Femur (tissue), 1 donor: ENCODE data around the gene CNBP.
"Not testable (repeated sequence)": the region's sequence is repeated elsewhere in the genome, so short reads cannot be mapped to it uniquely, and the experiment has no call there.

Experiments
- DNase-seq: peaks from one replicate; pipeline ENCODE4 v3.0.0-alpha.2; 2017

Gene CNBP

GRCh38 chr3:129183569-129184395, at the start of gene CNBP:
TSS of gene CNBP (minus strand) at chr3:129183896. CDS start at chr3:129171757, 12,139 bp downstream.
- peak; percentile 95 for DNase-seq

- no peak for DNase-seq
Measured at GRCh38 chr3:129231331-129232119, 47.8 kb upstream of the CNBP start.

GRCh38 chr3:129230311-129231019, 46.8 kb upstream of the CNBP start:
- DNase-seq, result no peak

- DNase-seq, result no peak
Measured at GRCh38 chr3:129228891-129229585, 45.3 kb upstream of the CNBP start.

GRCh38 chr3:129226374-129226773, 42.7 kb upstream of the CNBP start:
- peak; percentile 59 for DNase-seq

GRCh38 chr3:129224984-129225393, 41.3 kb upstream of the CNBP start:
- peak; percentile 82 for DNase-seq

- not testable (repeated sequence) for DNase-seq
Measured at GRCh38 chr3:129224387-129224786, 40.7 kb upstream of the CNBP start.

GRCh38 chr3:129218742-129219141, 35.0 kb upstream of the CNBP start:
- DNase-seq, result no peak

- DNase-seq, result no peak
Measured at GRCh38 chr3:129213238-129213637, 29.5 kb upstream of the CNBP start.

GRCh38 chr3:129211772-129212171, 28.1 kb upstream of the CNBP start:
- peak; percentile 38 for DNase-seq

GRCh38 chr3:129211345-129211744, 27.6 kb upstream of the CNBP start:
- DNase-seq, result no peak

- no peak for DNase-seq
Measured at GRCh38 chr3:129207479-129207878, 23.8 kb upstream of the CNBP start.

GRCh38 chr3:129205109-129205832, 21.6 kb upstream of the CNBP start:
- no peak for DNase-seq

GRCh38 chr3:129204473-129204872, 20.8 kb upstream of the CNBP start:
- no peak for DNase-seq

- no peak for DNase-seq
Measured at GRCh38 chr3:129199366-129199765, 15.7 kb upstream of the CNBP start.

- DNase-seq, result no peak
Measured at GRCh38 chr3:129197321-129197720, 13.6 kb upstream of the CNBP start.

GRCh38 chr3:129196601-129197000, 12.9 kb upstream of the CNBP start:
- no peak for DNase-seq

- peak; percentile 65 for DNase-seq
Measured at GRCh38 chr3:129195731-129196256, 12.1 kb upstream of the CNBP start.

- DNase-seq, result not testable (repeated sequence)
Measured at GRCh38 chr3:129189793-129190192, 6.1 kb upstream of the CNBP start.

GRCh38 chr3:129187857-129188256, 4.2 kb upstream of the CNBP start:
- DNase-seq, result no peak

GRCh38 chr3:129185783-129186182, 2.1 kb upstream of the CNBP start:
- no peak for DNase-seq
